AG10803 (cell line): ENCODE results near the gene PIGC.

Experiments
- DNase-seq: peaks from one replicate; pipeline ENCODE4 v3.0.0; 2010; ENCODE audit warnings: low read depth
- H3K4me3 ChIP-seq: 2 replicates; pipeline ENCODE4 v1.5.1; 2011; ENCODE audit warnings: mild to moderate bottlenecking, low read length, control low read depth
- TF ChIP-seq, protein P1 (sequence below): conservative IDR thresholded peaks from 2 replicates; pipeline ENCODE4 v1.5.1; 2011; ENCODE audit warnings: mild to moderate bottlenecking, low read length, control low read depth, inconsistent platforms

PIGC gene

DNA sequence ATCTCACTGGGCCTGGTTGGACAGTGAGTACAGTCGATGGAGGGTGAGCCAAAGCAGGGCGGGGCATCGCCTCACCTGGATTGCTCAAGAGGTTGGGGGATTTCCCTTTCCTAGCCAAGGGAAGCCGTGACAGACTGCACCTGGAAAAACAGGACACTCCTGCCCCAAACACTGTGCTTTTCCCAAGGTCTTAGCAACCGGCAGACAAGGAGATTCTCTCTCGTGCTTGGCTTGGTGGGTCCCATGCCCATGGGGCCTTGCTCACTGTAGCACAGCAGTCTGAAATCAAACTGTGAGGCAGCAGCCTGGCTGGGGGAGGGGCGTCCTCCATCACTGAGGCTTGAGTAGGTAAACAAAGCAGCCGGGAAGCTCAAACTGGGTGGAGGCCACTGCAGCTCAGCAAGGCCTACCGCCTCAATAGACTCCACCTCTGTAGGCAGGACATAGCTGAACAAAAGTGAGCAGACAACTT, 12.1 kb downstream of the PIGC start:
- no peak for DNase-seq
- H3K4me3 ChIP-seq: no peak overlapping the region

DNA sequence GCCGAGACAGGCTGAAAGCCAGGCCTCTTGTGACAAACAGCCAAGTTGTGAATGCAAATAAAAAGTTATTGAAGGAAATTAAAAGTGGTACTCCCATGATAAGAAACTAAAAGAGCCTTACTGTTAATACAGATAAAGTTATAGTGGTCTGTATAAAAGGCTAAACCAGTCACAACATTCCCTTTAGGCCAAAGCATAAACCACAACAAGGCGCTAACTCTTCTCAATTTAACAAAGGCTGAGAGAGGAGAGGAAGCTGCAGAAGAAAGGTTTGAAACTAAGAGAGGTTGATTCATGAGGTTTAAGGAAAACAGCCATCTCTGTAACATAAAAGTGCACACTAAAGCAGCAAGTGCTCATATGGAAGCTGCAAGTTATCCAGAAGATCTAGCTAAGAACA, 12.7 kb downstream of the PIGC start:
- no peak for DNase-seq
- no peak overlapping the region for H3K4me3 ChIP-seq
- TF ChIP-seq, protein P1, sequence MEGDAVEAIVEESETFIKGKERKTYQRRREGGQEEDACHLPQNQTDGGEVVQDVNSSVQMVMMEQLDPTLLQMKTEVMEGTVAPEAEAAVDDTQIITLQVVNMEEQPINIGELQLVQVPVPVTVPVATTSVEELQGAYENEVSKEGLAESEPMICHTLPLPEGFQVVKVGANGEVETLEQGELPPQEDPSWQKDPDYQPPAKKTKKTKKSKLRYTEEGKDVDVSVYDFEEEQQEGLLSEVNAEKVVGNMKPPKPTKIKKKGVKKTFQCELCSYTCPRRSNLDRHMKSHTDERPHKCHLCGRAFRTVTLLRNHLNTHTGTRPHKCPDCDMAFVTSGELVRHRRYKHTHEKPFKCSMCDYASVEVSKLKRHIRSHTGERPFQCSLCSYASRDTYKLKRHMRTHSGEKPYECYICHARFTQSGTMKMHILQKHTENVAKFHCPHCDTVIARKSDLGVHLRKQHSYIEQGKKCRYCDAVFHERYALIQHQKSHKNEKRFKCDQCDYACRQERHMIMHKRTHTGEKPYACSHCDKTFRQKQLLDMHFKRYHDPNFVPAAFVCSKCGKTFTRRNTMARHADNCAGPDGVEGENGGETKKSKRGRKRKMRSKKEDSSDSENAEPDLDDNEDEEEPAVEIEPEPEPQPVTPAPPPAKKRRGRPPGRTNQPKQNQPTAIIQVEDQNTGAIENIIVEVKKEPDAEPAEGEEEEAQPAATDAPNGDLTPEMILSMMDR: no peak

More for the DNA sequence above, 12.1 kb downstream of the PIGC start:
- TF ChIP-seq, protein P1: no peak

DNA sequence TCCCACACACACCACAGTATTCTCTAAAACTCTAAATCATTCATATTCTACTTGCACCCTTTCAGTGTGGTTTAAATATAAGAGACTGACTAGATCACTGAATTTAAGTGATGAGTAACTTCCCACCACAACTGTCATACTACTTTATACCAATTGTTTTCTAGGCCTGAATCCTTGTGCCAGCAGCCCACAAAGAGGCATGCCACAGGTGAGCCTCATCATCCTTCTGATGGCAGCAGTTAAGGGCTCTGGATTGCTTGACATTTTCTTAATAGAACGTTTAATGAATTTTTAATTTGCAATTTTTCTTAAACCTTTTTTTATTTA, 13.8 kb downstream of the PIGC start:
- no peak overlapping the region for H3K4me3 ChIP-seq
- no peak for DNase-seq
- TF ChIP-seq, protein P1: no peak

DNA sequence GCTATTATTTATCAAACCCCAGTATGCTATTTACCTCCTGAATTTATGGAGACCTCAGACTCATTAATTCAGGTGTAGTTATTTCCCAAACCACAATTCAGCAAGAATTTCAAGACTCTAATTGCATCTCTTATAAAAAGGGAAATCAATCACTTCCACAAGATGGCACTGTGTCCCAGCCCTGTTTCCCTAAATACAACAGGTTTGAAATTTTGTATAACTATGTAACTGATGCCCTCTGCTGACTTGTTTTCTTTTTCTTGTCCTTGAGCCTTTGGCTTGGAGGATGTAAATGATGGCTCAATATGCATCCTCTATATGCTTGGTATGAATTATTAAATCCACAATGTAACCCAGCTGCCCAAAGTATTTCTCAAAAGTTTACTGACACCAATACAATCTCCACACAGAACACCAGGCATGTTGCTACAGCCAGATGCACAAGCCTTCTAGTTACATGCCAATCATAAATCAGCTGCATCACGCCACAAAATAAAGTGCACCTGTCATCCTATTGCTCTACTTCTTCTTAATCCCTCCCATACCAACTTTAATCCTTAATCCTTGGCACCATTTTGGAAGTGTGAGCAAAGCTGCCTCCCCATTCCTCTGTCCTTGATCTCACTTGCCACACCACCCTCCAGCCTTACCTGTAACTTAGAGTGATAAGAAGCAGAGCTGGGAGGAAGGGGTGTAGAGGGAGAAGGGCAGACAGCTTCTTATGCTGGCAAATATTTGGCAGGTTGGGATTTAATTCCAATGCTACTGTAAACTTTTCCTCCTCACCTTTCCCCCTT, 14.3 kb downstream of the PIGC start:
- no peak overlapping the region for H3K4me3 ChIP-seq
- TF ChIP-seq, protein P1: peak; percentile 83
- DNase-seq: peak; percentile 76

DNA sequence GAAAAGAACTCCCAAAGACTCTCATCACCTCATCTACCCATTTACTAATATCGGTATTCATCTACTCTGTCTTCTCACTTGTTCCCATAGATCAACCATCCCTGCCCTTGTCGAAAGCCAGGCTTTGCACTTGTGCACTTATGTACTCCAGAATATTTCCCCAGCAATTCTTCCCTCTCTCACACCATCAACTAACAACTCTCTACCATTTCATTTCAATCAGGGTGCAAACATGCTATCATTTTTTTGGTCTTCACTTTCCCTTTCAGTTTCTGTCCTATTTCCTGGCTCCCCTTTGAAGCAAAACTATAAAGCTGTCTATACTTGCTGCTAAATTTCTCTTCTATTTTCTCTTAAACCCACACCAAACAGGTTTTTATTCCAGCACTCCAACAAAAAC, 16.7 kb downstream of the PIGC start:
- TF ChIP-seq, protein P1: no peak
- no peak for DNase-seq
- H3K4me3 ChIP-seq: no peak overlapping the region

DNA sequence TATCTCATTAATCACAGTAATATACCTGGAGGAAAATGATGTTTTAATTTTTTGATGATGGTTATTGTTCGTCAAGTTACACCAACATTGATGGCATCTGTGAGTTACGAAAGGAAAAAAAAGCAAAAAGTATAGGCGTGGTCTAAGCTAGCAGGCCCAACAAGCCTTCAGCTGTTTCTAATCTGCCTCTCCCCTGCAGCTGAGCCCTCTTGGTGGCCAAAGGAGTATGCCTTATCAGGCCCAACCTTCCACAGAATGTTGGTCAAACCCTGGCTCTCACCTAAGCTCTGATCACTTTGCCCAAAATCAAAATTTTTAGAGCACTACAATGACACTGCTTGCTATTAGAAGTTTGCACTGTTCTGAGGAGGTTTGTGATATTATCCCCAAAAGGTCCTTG, 18.5 kb downstream of the PIGC start:
- no peak for DNase-seq
- TF ChIP-seq, protein P1: no peak
- H3K4me3 ChIP-seq: no peak overlapping the region

DNA sequence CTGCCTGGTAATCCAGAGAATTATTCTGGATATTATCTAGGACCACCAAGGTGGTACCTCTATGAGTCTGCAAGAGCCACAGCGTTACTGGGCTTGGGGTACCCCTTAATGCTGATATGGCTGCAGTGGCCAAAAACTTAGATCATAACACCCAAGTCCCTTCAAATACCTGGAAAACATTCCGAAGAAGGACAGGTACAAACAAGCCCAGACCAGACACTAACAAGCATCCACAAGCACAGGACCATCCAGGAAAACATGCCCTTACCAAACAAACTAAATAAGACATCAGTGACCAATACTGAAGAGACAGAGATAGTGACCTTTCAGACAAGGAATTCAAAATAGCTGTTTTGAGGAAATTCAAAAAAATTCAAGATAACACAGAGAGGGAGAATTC, 20.5 kb downstream of the PIGC start:
- DNase-seq: no peak
- TF ChIP-seq, protein P1: no peak
- no peak overlapping the region for H3K4me3 ChIP-seq
